Kidney glomerular epithelial cell (primary cell): ENCODE measurements around the gene RPL27A.

Experiments used
- DNase-seq: peaks from one replicate; lab custom pipeline; 2025; lab: John Stamatoyannopoulos, UW

The RPL27A gene

GRCh38 chr11:8721609-8722500 is 39.3 kb downstream of the RPL27A start:
- DNase-seq, result no peak

GRCh38 chr11:8722809-8723208 is 40.2 kb downstream of the RPL27A start:
- no peak for DNase-seq

DNA sequence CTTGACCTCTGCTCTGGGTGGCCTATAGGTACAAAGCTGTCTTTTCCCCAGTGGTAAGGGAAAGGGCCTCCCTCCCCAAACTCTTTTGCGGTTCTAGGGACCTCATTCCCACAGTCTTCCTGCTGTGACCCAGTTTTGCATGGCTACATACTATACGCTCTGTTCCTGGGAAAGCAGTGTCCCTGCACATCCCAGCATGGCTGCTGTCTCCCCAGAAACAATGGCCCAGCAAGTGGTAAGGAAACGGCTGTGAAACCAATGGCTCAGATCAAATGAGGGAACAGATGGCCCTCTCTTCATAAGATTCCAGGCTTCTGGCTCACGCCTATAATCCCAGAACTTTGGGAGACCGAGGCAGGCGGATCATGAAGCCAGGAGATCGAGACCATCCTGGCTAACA is 41.1 kb downstream of the RPL27A start:
- no peak for DNase-seq

GRCh38 chr11:8724682-8725081 is 42.1 kb downstream of the RPL27A start:
- DNase-seq, result no peak

DNA sequence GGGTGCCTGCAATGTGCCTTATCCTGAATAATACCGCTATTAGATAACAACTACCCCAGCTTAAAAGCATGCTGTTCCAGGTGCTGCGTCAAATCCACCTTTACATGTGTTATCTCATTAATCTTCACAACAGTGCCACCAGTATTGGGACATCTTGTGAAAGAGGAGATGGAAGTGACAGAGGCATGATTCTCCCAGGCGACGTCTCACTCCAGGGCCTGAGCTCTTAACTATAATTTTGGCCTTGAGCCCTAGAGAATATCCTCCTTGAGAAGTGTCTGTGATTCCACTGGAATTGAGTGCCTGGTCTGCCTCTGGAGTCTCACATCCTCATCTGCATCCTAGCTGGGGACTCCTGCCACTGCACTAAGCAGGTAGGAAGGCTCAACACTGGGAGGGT is 43.8 kb downstream of the RPL27A start:
- DNase-seq, result no peak

DNA sequence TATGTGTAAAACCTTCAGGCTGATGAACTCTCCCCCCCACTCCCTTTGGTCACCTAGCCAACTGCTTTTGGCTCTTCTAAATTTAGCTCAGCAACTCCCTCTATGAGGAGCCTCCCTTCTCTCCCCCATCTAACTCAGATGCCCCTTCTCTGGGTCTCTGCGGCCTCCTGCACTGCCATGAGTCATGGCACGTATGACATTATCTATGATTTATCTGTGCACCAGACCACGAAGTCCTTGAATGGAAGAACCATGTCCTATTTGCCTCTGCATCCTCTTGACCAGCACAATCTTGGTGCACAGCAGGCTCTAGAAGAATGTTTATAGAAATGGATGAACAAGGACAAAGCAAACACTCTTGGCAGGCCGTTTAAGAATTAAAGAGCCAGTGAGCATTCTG is 46.0 kb downstream of the RPL27A start:
- DNase-seq, result peak; percentile 28

DNA sequence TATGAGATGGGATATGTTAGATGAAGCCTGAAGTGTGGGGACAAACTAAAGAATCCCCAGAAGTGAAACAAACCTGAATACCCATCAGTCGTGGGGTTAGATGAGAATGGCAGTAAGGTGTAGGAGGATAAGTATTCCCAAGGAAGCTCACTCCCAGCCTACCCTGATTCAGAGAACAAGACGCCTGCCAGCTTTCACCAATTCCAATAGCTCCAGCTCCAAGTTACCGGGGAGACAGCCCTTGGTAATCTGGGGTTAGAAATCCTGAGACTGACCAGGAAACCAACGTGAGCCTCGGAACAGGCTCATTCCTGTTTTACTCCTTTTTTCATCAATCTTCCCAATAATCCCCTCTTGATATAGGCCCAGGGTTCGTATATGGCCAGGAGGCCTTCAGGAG is 46.5 kb downstream of the RPL27A start:
- no peak for DNase-seq

DNA sequence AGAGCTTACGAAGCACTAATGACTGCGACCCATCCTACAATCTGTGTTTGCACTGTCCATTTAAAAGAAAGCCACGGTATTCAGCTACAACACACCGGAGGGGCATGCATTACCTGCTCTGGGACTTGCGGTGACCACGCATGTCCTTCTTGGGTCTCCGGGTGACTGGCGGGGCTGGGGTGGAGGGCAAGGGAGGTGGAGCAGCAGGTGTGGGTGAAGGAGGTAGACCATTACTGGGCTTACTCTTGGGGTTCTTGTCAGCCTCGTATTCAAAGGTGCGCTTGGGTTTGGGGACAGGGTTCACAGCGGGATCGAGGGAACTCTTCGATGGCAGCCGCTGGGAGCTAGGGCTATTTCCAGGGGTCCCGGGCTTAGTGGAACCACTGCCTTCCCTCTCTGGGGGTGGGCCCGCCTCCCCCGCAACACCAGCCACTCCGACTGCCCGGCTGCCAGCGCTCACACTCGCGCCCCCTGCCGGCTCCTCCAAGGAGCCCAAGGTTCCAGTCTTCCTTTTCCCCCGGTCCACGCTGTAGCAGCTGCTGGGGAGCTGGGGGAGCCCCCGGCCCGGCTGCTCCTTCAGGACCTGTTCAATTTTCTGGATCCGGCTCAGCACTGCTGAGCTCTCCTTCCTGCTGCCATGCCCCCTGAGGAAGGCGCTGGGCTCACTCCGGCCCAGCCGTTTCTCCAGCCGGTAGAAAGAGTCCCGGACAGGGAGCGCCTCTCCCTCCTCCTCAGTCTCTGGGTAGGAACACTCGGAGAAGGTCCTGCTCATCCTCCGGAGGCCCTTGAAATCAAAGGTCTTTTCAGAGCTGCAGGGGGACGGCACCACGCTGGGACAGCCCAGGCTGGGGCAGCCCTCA is 47.5 kb downstream of the RPL27A start:
- DNase-seq, result no peak

DNA sequence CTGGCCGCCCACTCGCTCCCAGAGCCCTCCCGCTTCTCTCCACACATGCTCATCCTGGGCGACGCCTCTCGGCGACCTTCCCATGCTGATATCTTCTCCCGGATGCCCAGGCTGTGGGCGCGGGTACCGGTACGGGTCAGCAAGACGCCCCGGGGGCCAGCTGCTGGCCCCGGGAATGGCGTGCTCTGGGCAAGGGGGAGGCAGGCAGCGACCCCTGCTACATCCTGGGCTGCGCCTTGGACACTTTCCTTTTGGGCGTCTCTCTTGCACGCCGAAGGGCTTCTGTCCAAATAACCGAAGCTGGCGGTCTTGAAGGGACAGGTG is 48.1 kb downstream of the RPL27A start:
- DNase-seq, result no peak

GRCh38 chr11:8731647-8732323 is 49.2 kb downstream of the RPL27A start:
- no peak for DNase-seq

DNA sequence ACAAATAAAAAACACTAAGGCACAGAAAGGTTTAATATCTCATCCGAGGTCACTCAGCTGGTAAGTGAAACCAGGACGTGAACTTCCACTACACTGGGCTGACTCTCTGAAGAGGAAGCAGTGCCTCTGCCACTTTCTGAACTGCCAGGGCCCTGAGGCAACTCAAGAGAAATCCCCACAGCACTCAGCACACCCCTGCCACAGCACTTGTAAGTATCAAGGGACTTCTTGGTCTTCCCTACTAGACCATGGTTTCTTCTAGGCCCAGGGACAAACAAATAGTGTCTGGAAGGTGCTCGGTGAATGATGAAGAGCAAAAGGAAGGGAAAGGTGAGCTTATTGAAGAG is 49.7 kb downstream of the RPL27A start:
- DNase-seq, result no peak

- DNase-seq, result peak; percentile 23
Measured at GRCh38 chr11:8732748-8733241, 50.2 kb downstream of the RPL27A start.

DNA sequence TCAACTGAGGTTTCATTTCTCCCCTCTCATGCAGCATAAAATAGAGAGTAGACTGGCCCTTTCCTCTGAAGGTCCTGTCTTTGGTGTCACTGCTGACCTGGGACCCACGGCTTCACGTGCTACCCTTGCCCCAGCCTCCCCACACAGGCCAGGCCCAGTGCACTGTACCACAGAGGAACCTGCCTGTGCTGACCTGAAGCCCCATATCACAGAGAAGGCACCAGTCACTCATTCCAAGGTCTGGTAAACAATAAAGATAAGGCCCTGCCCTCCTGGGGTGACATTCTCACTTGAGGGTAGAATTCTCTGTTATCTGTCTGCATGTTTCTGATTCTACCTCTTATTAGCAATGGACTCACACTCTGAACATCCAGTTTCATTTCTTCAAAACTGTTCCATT is 51.3 kb downstream of the RPL27A start:
- no peak for DNase-seq

GRCh38 chr11:8735094-8735493 is 52.5 kb downstream of the RPL27A start:
- no peak for DNase-seq

DNA sequence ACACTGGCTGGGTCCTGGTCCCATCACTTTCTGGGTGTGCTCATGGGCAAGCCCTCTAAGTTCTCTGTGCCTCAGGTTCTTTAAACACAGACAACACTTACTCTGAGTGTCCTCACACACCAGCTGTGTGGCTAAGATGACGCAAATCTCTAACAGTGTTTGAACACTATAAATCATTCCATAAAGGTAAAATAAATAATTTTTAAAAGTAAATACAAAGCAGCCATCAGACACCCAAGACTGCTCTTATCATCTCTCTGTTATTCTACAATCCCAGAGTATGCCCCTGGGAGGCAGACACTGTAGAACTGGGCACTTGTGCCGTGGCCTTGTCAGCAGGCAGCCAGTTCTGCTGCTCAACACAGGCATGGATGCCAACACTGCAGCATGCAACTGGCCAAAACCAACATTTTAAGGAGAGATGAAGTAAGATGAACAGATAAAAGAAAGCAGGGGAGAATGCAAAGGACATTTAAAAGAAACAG is 56.8 kb downstream of the RPL27A start:
- DNase-seq, result no peak
